ENCODE results near the gene PPP4R1. TPM values are rescaled to one million over a fixed set of nuclear protein-coding genes. Genes with fewer than 3 reads are reported as not detected.

Gene PPP4R1
- total RNA-seq, 1 experiment from 2014 or later = 106 TPM

DNA sequence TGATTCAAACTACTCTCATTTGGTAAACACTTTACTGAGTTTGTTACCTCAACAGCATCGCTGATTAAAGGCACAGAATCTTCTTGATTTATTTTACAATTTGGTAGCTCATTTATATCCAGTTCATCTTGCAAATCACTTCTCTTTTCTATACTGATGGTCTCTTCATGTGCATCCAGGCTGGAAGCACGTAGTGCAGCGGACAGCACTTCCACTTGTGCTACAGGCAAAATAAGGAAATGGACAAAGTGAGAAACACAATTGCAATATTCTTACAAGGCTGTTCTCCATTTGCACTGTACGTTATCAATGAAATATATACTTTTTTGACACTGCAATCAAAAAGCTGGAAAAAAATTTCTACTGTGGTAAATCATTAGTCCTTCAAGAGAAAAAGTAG, 51.0 kb downstream of the PPP4R1 start:
- H3K18ac ChIP-seq (ENCODE audit: insufficient read length, low read depth, low read length) = no peak overlapping the region
- no peak overlapping the region for H2AK5ac ChIP-seq (ENCODE audit: insufficient read length, low read length)
- H3K9me3 Mint-ChIP-seq = no peaks in the 10 kb centered on the region
- H3K23ac ChIP-seq (ENCODE audit: insufficient read length, low read depth, low read length) = no peak overlapping the region
- no peak overlapping the region for H3K56ac ChIP-seq (ENCODE audit: insufficient read length, low read depth, low read length)
- no peak overlapping the region for H2BK5ac ChIP-seq (ENCODE audit: insufficient read length, low read length)
- H2BK12ac ChIP-seq (ENCODE audit: insufficient read length, low read depth, low read length) = no peak overlapping the region
- H2AFZ ChIP-seq (ENCODE audit: low read length) = no peak overlapping the region
- H3K23me2 ChIP-seq (ENCODE audit: insufficient read length, low read depth, low read length, poor library complexity, severe bottlenecking) = no peaks in the 10 kb centered on the region
- no peak overlapping the region for H4K8ac ChIP-seq (replicated peaks; ENCODE audit: insufficient read length, low read depth, low read length)
- H3T11ph ChIP-seq (ENCODE audit: low read length) = no peak overlapping the region
- H3K27me3 ChIP-seq (ENCODE audit: insufficient read depth, low read length) = no peaks in the 10 kb centered on the region
- H3K79me2 ChIP-seq (ENCODE audit: insufficient read depth, low read length) = no peaks in the 10 kb centered on the region
- H4K20me1 ChIP-seq (ENCODE audit: control insufficient read depth, insufficient read depth, insufficient read length) = no peaks in the 10 kb centered on the region
- H2BK15ac ChIP-seq (ENCODE audit: low read depth, low read length) = no peak overlapping the region
- no peak overlapping the region for H2BK120ac ChIP-seq (ENCODE audit: low read depth, low read length, poor library complexity, severe bottlenecking)
- H3K4me3 Mint-ChIP-seq = no peak overlapping the region
- no peaks in the 10 kb centered on the region for H3K79me1 ChIP-seq (ENCODE audit: insufficient read depth, low read depth, low read length, poor library complexity, severe bottlenecking)
- no peak overlapping the region for H3K4ac ChIP-seq (ENCODE audit: low read depth, low read length)
- no peak overlapping the region for H4K5ac ChIP-seq (ENCODE audit: insufficient read length, low read depth, low read length)
- TF ChIP-seq, protein P1, sequence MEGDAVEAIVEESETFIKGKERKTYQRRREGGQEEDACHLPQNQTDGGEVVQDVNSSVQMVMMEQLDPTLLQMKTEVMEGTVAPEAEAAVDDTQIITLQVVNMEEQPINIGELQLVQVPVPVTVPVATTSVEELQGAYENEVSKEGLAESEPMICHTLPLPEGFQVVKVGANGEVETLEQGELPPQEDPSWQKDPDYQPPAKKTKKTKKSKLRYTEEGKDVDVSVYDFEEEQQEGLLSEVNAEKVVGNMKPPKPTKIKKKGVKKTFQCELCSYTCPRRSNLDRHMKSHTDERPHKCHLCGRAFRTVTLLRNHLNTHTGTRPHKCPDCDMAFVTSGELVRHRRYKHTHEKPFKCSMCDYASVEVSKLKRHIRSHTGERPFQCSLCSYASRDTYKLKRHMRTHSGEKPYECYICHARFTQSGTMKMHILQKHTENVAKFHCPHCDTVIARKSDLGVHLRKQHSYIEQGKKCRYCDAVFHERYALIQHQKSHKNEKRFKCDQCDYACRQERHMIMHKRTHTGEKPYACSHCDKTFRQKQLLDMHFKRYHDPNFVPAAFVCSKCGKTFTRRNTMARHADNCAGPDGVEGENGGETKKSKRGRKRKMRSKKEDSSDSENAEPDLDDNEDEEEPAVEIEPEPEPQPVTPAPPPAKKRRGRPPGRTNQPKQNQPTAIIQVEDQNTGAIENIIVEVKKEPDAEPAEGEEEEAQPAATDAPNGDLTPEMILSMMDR (conservative IDR thresholded peaks at IDR 0.05) = no peak
- no peak overlapping the region for H3K27ac Mint-ChIP-seq
- H2BK20ac ChIP-seq (ENCODE audit: low read depth, low read length, poor library complexity, severe bottlenecking) = no peak overlapping the region
- H3K9ac ChIP-seq (ENCODE audit: extremely low read depth, insufficient read length, low read length) = no peak overlapping the region
- DNase-seq = no peak
- H3K27ac ChIP-seq (ENCODE audit: insufficient read length, low read depth, low read length) = no peak overlapping the region
- peaks cover 18 to 55% (median 53%) of the 10 kb centered on the region in 3 experiments; a peak in 6 of 7 replicates for H3K36me3 Mint-ChIP-seq (ENCODE audit: insufficient read depth in 1 of 3, low read depth in 3 of 3)
- no peaks in the 10 kb centered on the region for H3K4me1 ChIP-seq (ENCODE audit: insufficient read depth, low read length)
- no peaks in the 10 kb centered on the region for H3K4me1 Mint-ChIP-seq
- no peaks in the 10 kb centered on the region for H3K9me3 ChIP-seq (ENCODE audit: control insufficient read depth, low read depth, low read length)
- no peak overlapping the region for H3K4me2 ChIP-seq (ENCODE audit: insufficient read depth, insufficient read length, low read length)
- H3K14ac ChIP-seq (ENCODE audit: insufficient read depth, low read length) = no peak overlapping the region
- H4K91ac ChIP-seq (ENCODE audit: insufficient read length, low read depth, low read length) = no peak overlapping the region
- H3K27me3 Mint-ChIP-seq (ENCODE audit: low read depth) = no peaks in the 10 kb centered on the region
- WGBS (ENCODE audit: extremely low coverage, insufficient read length, low lambda C conversion rate) = no CpG with 5 or more reads among the region's 4 CpGs

Data from H9 (cell line).